CD4-positive, alpha-beta T cell treated with Interleukin-15 for 1 hour (primary cell): ENCODE results near the gene CUX1.

Experiments used
- DNase-seq: peaks from one replicate; pipeline ENCODE4 v3.0.0-alpha.2; 2020

CUX1 gene

GRCh38 chr7:101960985-101961708 lies 143.7 kb downstream of the CUX1 start:
- no peak for DNase-seq

DNA sequence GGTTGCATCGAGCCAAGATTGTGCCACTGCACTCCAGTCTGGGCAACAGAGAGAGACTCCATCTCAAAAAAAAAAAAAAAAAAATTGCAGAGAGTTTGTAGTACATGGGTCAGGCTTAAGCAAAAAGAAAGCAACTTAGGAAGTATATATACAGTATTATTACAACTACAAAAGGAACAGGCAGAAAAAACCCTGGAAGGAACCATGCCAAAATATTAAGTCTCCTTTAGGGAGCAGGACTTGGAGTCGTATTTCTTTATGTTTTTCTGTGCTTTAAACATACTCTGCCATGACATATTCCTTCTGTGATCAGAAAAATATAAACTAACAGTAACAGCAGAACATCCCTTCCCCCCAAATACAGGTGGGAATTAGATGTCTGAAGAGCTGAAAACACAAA lies 144.4 kb downstream of the CUX1 start:
- DNase-seq: no peak

DNA sequence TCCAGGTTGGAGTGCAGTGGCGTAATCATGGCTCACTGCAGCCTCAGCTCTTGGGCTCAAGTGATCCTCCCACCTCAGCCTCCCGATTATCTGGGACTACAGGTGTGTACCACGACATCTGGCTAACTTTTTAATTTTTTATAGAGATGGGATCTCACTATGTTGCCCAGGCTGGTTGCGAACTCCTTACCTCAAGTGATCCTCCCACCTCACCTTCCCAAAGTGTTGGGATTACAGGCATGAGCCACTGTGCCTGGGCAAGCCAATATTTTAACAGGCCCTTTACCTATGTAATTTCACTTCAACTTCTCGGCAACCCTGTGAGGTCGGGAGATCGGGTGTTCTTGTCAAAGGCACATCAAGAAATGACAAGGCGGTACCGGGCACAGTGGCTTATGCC lies 146.3 kb downstream of the CUX1 start:
- DNase-seq: no peak

GRCh38 chr7:101964680-101965452 lies 147.4 kb downstream of the CUX1 start:
- no peak for DNase-seq

- DNase-seq: no peak
These were observed 151.5 kb downstream of the CUX1 start for GRCh38 chr7:101968720-101969466.

- DNase-seq: no peak
These were observed 152.7 kb downstream of the CUX1 start for GRCh38 chr7:101969997-101970585.

- DNase-seq: no peak
These were observed 153.4 kb downstream of the CUX1 start for GRCh38 chr7:101970801-101971200.

GRCh38 chr7:101971457-101971856 lies 154.0 kb downstream of the CUX1 start:
- no peak for DNase-seq

GRCh38 chr7:101972627-101973026 lies 155.2 kb downstream of the CUX1 start:
- no peak for DNase-seq

GRCh38 chr7:101973130-101973529 lies 155.7 kb downstream of the CUX1 start:
- DNase-seq: no peak

- no peak for DNase-seq
These were observed 157.0 kb downstream of the CUX1 start for GRCh38 chr7:101974393-101974792.

GRCh38 chr7:101975046-101975445 lies 157.6 kb downstream of the CUX1 start:
- no peak for DNase-seq

DNA sequence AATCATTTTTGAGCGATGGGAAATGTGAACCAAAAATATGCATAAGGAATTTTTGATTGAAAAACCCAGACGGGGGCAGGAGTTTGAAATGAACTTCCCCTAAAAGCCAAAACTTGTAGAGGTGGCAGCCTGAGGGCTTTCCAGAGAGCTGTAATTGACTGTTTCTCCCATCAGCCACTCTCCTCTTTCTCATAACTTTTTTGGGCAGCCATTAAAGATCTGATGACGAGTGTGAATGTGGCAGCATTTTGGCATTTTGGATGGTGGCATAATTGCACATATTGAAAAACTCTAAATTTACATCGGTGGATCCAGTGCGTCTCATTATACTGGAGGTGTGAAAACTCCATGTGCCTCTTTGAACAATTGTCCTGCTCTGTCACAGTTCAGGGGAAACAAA lies 159.0 kb downstream of the CUX1 start:
- DNase-seq: no peak

- DNase-seq: no peak
These were observed 159.8 kb downstream of the CUX1 start for GRCh38 chr7:101977249-101977648.

DNA sequence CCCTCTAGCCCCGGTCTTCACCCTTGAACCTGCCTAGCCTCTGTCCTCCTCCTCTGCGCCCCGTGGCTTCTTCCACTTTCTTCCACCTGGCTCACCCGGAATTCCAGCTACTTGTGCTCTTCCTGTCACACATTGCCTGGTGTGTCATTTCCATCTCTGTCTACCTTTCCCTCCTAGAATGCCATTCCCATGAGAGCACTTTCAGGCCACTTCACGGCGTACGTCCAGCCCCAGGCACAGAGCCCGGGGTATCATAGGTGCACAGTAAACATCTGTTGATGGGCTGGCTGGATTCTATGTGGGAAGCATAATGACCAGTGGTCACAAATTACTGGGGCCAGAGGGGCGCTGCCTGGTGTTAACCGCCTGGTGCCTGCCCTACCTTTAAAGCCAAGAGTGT lies 161.3 kb downstream of the CUX1 start:
- DNase-seq: no peak

DNA sequence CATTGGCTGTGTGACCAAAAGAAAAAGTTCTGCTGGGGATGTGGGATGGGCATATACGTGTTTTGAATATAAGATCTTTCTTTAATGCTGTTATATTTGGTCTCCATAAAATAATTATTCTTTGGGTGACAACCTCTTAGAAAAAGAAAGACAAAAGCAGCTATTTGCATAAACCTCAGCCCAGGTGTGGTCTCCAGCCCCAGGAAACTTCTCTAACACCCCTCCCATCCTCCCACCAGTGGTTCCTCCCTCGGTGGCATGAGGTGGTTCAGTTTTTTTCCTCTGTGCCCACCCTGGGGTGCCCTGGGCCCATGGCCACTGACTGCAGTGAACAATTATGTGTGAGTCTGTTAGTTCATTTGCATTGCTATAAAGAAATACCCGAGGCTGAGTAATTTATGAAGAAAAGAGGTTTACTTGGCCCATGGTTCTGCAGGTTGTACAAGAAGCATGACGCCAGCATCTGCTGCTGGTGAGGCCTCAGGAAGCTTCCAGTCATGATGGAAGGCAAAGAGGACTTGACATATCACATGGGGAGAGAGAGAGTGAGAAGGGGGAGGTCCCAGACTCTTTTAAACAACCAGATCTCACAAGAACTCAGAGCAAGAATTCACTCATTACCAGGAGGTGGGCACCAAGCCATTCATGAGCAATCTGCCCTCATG lies 165.9 kb downstream of the CUX1 start:
- DNase-seq: no peak

- no peak for DNase-seq
These were observed 166.9 kb downstream of the CUX1 start for GRCh38 chr7:101984133-101984879.

GRCh38 chr7:101985057-101985902 lies 167.9 kb downstream of the CUX1 start:
- DNase-seq: no peak

DNA sequence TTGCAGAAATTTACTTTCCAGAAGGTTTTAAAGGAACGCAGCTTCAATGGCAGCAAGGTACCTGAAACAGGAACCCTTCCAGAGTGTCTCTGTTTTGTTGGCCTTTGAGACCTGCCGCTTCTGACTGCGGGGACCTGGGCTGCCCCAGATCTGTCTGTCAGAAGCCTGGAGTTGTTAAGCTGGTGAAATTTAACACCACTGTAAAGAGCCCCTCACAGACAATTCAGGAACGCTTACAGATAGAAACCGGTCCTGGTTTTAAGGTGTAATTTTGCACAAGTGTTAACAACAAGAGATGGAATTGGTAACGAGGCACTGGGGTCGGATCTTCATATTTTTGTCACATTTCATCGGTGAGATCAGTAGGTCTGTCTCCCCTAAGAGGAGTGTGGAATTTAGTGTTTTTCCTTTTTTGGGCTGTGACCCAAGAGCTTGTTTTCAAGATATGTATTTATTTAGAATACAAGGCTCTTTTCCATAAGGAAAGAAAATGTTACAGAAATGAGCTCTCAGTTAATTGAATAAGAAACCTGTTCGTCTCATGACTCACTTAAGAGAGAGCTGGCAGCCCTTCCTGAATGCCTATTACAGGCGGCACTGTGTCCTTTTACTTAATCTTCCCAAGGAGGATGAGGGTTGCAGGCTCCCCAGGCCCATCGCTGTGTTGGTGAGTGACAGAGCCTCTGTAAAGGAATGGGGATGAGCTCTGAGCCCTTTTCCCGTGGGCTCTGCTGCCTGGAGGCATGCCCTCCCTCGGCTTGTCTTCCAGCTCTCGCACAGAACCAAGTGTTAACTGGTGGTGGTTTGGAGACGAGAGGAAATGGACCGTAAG lies 168.7 kb downstream of the CUX1 start:
- no peak for DNase-seq

DNA sequence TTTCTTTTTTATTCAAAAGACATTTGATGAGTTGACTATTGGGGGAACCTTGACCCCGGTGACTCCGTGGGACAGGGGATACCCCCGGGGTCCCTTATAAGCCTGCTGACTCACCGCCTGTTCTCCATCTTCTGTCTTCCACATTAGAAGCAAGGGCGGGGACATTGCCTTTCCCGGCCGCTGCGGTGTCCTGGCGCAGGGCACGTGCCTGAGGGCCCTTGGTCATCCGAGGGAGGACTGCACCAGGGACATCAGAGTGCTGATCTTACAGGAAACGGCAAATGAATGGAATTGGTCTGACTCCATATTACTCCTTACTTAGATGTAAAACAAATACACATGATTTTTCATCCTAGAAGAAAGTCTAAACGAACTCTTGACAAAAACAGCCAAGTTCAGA lies 170.1 kb downstream of the CUX1 start:
- DNase-seq: no peak
